PC-3 (cell line): ENCODE results near the gene A3GALT2. TPM values are rescaled to one million over a fixed set of nuclear protein-coding genes. Genes with fewer than 3 reads are reported as not detected.
A peak's percentile ranks its signal among the peaks of the same experiment; 100 is the strongest.

Experiments
- ATAC-seq: fragments of 200-7000 bp; cut with Tn5 transposase; 2 replicates; pipeline ENCODE4 v1.9.1; 2020; ENCODE audit warnings: mild to moderate bottlenecking, moderate library complexity
- BruUV-seq: library from RNA; stranded (reverse); fragments of 400-500 nt; replicated peaks from 2 replicates; lab custom pipeline; 2021; lab: Mats Ljungman, UMichigan
- CTCF ChIA-PET: fragments of 300-600 bp; sonication (Branson Sonifier 250); formaldehyde crosslinking; loops from one replicate; lab custom pipeline; 2022; ENCODE audit warnings: antibody characterized with exemption; lab: Charles Lee
- POLR2A ChIA-PET: fragments of 300-600 bp; sonication (Branson Sonifier 250); formaldehyde crosslinking; loops from one replicate; lab custom pipeline; 2022; ENCODE audit warnings: antibody characterized with exemption; ENCODE audit not compliant: unreplicated experiment; lab: Charles Lee
- DNase-seq: peaks from one replicate; pipeline ENCODE4 v3.0.0-alpha.2; 2015
- H2AFZ ChIP-seq: fragments of 300-600 bp; sonication (generic); 2 replicates; pipeline ENCODE4 v1.6.0; 2016; ENCODE audit warnings: antibody characterized with exemption, low read length
- H3F3A ChIP-seq: fragments of 300-600 bp; sonication (generic); one replicate; pipeline ENCODE4 v1.6.0; 2017; ENCODE audit warnings: antibody characterized with exemption, low read length, control low read depth, mild to moderate bottlenecking; ENCODE audit not compliant: unreplicated experiment
- H3K27ac ChIP-seq: fragments of 300-600 bp; sonication (generic); 2 replicates; pipeline ENCODE4 v1.5.1; 2016; ENCODE audit warnings: mild to moderate bottlenecking, low read length
- H3K27me3 ChIP-seq: fragments of 300-600 bp; sonication (generic); 2 replicates; pipeline ENCODE4 v1.6.1; 2016; ENCODE audit warnings: low read length, mixed read lengths
- H3K36me3 ChIP-seq: fragments of 300-600 bp; sonication (generic); 2 replicates; pipeline ENCODE4 v1.6.1; 2016; ENCODE audit warnings: low read depth, mixed run types, low read length, mixed read lengths
- H3K4me1 ChIP-seq: fragments of 300-600 bp; sonication (generic); 2 replicates; pipeline ENCODE4 v1.5.1; 2016; ENCODE audit warnings: low read length; ENCODE audit not compliant: insufficient read depth
- H3K4me2 ChIP-seq: fragments of 300-600 bp; sonication (generic); 2 replicates; pipeline ENCODE4 v1.6.0; 2016; ENCODE audit warnings: low read length
- H3K4me3 ChIP-seq: fragments of 300-600 bp; sonication (generic); 2 replicates; pipeline ENCODE4 v1.5.1; 2016; ENCODE audit warnings: mild to moderate bottlenecking, low read length, mixed read lengths
- H3K79me2 ChIP-seq: fragments of 300-600 bp; sonication (generic); 2 replicates; pipeline ENCODE4 v1.6.1; 2017; ENCODE audit warnings: low read length, mixed read lengths
- H3K9ac ChIP-seq: fragments of 300-600 bp; sonication (generic); 2 replicates; pipeline ENCODE4 v1.6.0; 2016; ENCODE audit warnings: mild to moderate bottlenecking, low read length
- H3K9me2 ChIP-seq: fragments of 300-600 bp; sonication (generic); replicated peaks from 2 replicates; pipeline ENCODE4 v1.6.1; 2016; ENCODE audit warnings: mixed run types, low read length, mixed read lengths
- H3K9me3 ChIP-seq: fragments of 300-600 bp; sonication (generic); 2 replicates; pipeline ENCODE4 v1.6.1; 2016; ENCODE audit warnings: low read length, mixed read lengths
- H4K20me1 ChIP-seq: fragments of 300-600 bp; sonication (generic); 2 replicates; pipeline ENCODE4 v1.6.1; 2016; ENCODE audit warnings: low read length, mixed read lengths
- EZH2 ChIP-seq: fragments of 300-600 bp; sonication (generic); IDR thresholded peaks from one replicate; pipeline ENCODE4 v1.6.1; 2017; ENCODE audit warnings: antibody characterized with exemption, mild to moderate bottlenecking, low read length; ENCODE audit not compliant: unreplicated experiment
- EZH2phosphoT487 ChIP-seq: fragments of 300-600 bp; sonication (generic); IDR thresholded peaks from 2 replicates; pipeline ENCODE4 v1.6.1; 2018; ENCODE audit warnings: mild to moderate bottlenecking, antibody characterized with exemption, low read length, borderline replicate concordance
- intact Hi-C: fragments of 100-400 bp; cut with micrococcal nuclease; formaldehyde crosslinking; loops from 2 replicates; pipeline ENCODE4 v1.9.0; 2023
- total RNA-seq: library from RNA; depleted of rRNA; stranded (reverse); fragments of >200 nt; gene quantifications from 2 replicates; pipeline ENCODE4 v1.2.3, GENCODE V29; 2014
- TF ChIP-seq, protein P1 (sequence below): fragments of 300-600 bp; sonication (generic); conservative IDR thresholded peaks from 2 replicates; pipeline ENCODE4 v1.5.1; 2017; ENCODE audit warnings: antibody characterized with exemption, low read depth, mild to moderate bottlenecking, low read length

A3GALT2 gene
- total RNA-seq, 1 experiment from 2014 or later, result not detected

DNA sequence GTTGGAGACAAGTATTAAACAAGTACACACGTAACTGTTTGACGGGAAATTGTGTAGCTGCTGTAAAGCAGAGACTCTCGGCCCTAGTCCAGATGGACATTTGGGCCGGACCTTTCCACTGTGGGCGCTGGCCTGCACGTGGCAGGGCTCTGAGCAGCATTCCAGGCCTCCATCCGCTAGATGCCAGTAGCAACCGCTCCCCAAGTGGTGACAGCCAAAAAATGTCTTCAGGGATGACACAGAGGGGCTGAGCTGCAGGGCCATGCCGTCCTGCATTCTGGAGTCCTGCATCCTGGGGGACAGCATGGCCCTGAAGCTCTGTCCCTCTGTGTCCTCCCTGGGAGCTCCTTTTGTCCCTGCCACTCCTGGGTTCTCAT lies 24.8 kb downstream of the A3GALT2 start:
- Histone ChIP-seq H3K9me3 (no peaks in the 10 kb centered on the region), H3K4me2 (no peak overlapping the region), H3K27ac (no peak overlapping the region), H3K4me1 (no peaks in the 10 kb centered on the region), H3K9me2 (no peaks in the 10 kb centered on the region), H3K9ac (no peak overlapping the region), H3K27me3 (no peaks in the 10 kb centered on the region), H4K20me1 (no peaks in the 10 kb centered on the region), H3F3A (no peaks in the 10 kb centered on the region), H2AFZ (no peak overlapping the region), H3K36me3 (no peaks in the 10 kb centered on the region; the same call in 1 of the 2 replicates), H3K4me3 (no peak overlapping the region), H3K79me2 (no peaks in the 10 kb centered on the region)
- BruUV-seq, result no TSS peak
- ATAC-seq (no peak), DNase-seq (no peak)
- intact Hi-C loops, result no loop called here
- no peak for TF ChIP-seq EZH2phosphoT487
- TF ChIP-seq, protein P1, sequence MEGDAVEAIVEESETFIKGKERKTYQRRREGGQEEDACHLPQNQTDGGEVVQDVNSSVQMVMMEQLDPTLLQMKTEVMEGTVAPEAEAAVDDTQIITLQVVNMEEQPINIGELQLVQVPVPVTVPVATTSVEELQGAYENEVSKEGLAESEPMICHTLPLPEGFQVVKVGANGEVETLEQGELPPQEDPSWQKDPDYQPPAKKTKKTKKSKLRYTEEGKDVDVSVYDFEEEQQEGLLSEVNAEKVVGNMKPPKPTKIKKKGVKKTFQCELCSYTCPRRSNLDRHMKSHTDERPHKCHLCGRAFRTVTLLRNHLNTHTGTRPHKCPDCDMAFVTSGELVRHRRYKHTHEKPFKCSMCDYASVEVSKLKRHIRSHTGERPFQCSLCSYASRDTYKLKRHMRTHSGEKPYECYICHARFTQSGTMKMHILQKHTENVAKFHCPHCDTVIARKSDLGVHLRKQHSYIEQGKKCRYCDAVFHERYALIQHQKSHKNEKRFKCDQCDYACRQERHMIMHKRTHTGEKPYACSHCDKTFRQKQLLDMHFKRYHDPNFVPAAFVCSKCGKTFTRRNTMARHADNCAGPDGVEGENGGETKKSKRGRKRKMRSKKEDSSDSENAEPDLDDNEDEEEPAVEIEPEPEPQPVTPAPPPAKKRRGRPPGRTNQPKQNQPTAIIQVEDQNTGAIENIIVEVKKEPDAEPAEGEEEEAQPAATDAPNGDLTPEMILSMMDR, result no peak
- no peak for TF ChIP-seq EZH2
- POLR2A ChIA-PET, result interaction anchor here (0.6 kb wide), 1 partner anchor 164 kb away, joined by 6 read pairs; no protein-coding TSS in a partner anchor
- CTCF ChIA-PET, result interaction anchor here (0.5 to 1.4 kb wide), 13 partner anchors 18 to 316 kb away, joined by 3 to 21 read pairs (median 6); no protein-coding TSS in a partner anchor

DNA sequence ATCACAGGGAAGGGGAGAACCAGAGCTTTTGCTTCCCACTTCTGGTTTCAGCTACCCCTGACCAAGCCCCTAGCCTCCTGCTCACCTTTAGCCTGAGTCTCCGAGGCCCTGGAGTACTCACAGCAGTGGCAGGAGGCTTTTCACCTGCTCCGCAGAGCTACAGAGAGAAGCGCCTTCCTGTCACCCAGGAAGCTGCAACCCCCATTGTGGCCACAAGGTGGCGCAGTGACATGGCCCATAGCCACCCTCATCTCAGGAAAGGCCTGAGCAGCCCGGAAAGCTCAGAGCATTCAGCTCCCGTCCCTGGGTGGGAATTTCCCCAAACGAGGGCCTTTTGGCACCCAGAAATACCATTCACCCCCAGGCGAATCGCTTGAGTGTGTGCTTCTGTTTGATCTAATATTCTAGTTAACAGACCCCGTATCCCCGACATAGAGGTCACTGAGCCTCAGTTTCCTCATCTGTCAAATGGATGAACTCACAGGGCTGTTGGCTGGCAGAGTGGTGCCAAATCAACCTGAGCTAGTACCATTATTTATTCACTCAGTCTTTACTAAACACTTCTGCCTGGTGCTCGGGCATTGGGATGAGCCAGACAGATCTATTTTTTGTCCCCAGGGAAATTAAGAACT lies 25.3 kb downstream of the A3GALT2 start:
- H3K9me2 ChIP-seq, result no peaks in the 10 kb centered on the region
- POLR2A ChIA-PET, result interaction anchor here (0.6 kb wide), 2 partner anchors 164 to 193 kb away, joined by 3 to 6 read pairs; no protein-coding TSS in a partner anchor
- H4K20me1 ChIP-seq, result no peaks in the 10 kb centered on the region
- CTCF ChIA-PET, result interaction anchor here (0.5 to 1.4 kb wide), 14 partner anchors 17 to 1460 kb away, joined by 3 to 21 read pairs (median 4); no protein-coding TSS in a partner anchor
- ATAC-seq (peak; percentile 87), DNase-seq (peak; percentile 93)
- BruUV-seq, result no TSS peak
- H3K4me3 ChIP-seq, result no peak overlapping the region
- H3K4me1 ChIP-seq, result no peaks in the 10 kb centered on the region
- H3K4me2 ChIP-seq, result no peak overlapping the region
- H3K79me2 ChIP-seq, result no peaks in the 10 kb centered on the region
- no peak overlapping the region for H2AFZ ChIP-seq
- H3K27ac ChIP-seq, result no peak overlapping the region
- H3K36me3 ChIP-seq, result no peaks in the 10 kb centered on the region; the same call in 1 of the 2 replicates
- intact Hi-C loops, result loop anchor here (1.0 to 2.0 kb wide), 3 partner anchors 72 to 183 kb away; no protein-coding TSS in a partner anchor
- H3F3A ChIP-seq, result no peaks in the 10 kb centered on the region
- no peak for TF ChIP-seq EZH2phosphoT487
- TF ChIP-seq, protein P1, result peak; percentile 98
- TF ChIP-seq EZH2, result no peak
- H3K9me3 ChIP-seq, result no peaks in the 10 kb centered on the region
- H3K27me3 ChIP-seq, result no peaks in the 10 kb centered on the region
- no peak overlapping the region for H3K9ac ChIP-seq
